HG03571 (cell line): ENCODE results near the gene KRT33B.
"Not testable (repeated sequence)": the region's sequence is repeated elsewhere in the genome, so short reads cannot be mapped to it uniquely, and the experiment has no call there.

Experiments
- ATAC-seq: cut with Tn5 transposase; IDR thresholded peaks from one replicate; pipeline ENCODE4 v1.9.1; 2021; ENCODE audit not compliant: unreplicated experiment

The KRT33B gene

GRCh38 chr17:41394254-41394996, 24.8 kb upstream of the KRT33B start:
- no peak for ATAC-seq

- no peak for ATAC-seq
These were observed 24.2 kb upstream of the KRT33B start for GRCh38 chr17:41393826-41394225.

GRCh38 chr17:41393294-41393693, 23.7 kb upstream of the KRT33B start:
- ATAC-seq = no peak

GRCh38 chr17:41392278-41392677, 22.7 kb upstream of the KRT33B start:
- no peak for ATAC-seq

- ATAC-seq = no peak
These were observed 21.9 kb upstream of the KRT33B start for GRCh38 chr17:41391535-41391934.

- ATAC-seq = no peak
These were observed 20.9 kb upstream of the KRT33B start for GRCh38 chr17:41390411-41390938.

GRCh38 chr17:41387670-41388069, 18.1 kb upstream of the KRT33B start:
- no peak for ATAC-seq

- ATAC-seq = no peak
These were observed 16.6 kb upstream of the KRT33B start for GRCh38 chr17:41386227-41386626.

- no peak for ATAC-seq
These were observed 14.1 kb upstream of the KRT33B start for GRCh38 chr17:41383690-41384089.

- ATAC-seq = no peak
These were observed 12.8 kb upstream of the KRT33B start for GRCh38 chr17:41382394-41382793.

- ATAC-seq = not testable (repeated sequence)
These were observed 12.3 kb upstream of the KRT33B start, which contains the start of gene KRT34 for GRCh38 chr17:41381943-41382342. Gene KRT34 (minus strand): TSS chr17:41382306. CDS start chr17:41382246, 60 bp downstream.

GRCh38 chr17:41380091-41380490, 10.5 kb upstream of the KRT33B start:
- ATAC-seq = not testable (repeated sequence)

GRCh38 chr17:41377546-41377945, 7.9 kb upstream of the KRT33B start:
- ATAC-seq = no peak

GRCh38 chr17:41369023-41369422, 590 bp downstream of the KRT33B start:
- no peak for ATAC-seq

GRCh38 chr17:41367426-41368075, 2.1 kb downstream of the KRT33B start:
- no peak for ATAC-seq

GRCh38 chr17:41366070-41366469, 3.5 kb downstream of the KRT33B start:
- no peak for ATAC-seq

GRCh38 chr17:41363881-41364280, 5.7 kb downstream of the KRT33B start:
- no peak for ATAC-seq

GRCh38 chr17:41360296-41360995, 9.2 kb downstream of the KRT33B start:
- no peak for ATAC-seq

- no peak for ATAC-seq
These were observed 15.1 kb downstream of the KRT33B start for GRCh38 chr17:41354536-41354935.

GRCh38 chr17:41352597-41353366, 16.8 kb downstream of the KRT33B start:
- ATAC-seq = no peak

GRCh38 chr17:41351177-41351576, 18.4 kb downstream of the KRT33B start:
- ATAC-seq = no peak
